Skeletal muscle tissue (tissue), 4 donors: ENCODE data around the gene SAP130. TPM values are rescaled to one million over a fixed set of nuclear protein-coding genes. Genes with fewer than 3 reads are reported as not detected.

Experiments
- H3K27ac ChIP-seq: one replicate; pipeline ENCODE4 v1.7.0; 2013; ENCODE audit warnings: mild to moderate bottlenecking, low read depth, low read length, inconsistent platforms
- H3K27me3 ChIP-seq, 3 donors: one replicate each; pipeline ENCODE4 v1.7.0; 2013; ENCODE audit warnings: low read length in 3 of 3; ENCODE audit not compliant: control insufficient read depth in 3 of 3, insufficient read depth in 3 of 3
- H3K36me3 ChIP-seq, 3 donors: one replicate each; pipeline ENCODE4 v1.7.0; 2013; ENCODE audit warnings: low read length in 3 of 3; ENCODE audit not compliant: control insufficient read depth in 3 of 3, insufficient read depth in 3 of 3
- H3K4me1 ChIP-seq, 3 donors: one replicate each; pipeline ENCODE4 v1.7.0; 2013; ENCODE audit warnings: low read length in 3 of 3, mild to moderate bottlenecking in 3 of 3; ENCODE audit not compliant: control insufficient read depth in 3 of 3, insufficient read depth in 3 of 3
- H3K4me3 ChIP-seq, 3 donors: one replicate each; pipeline ENCODE4 v1.7.0; 2013; ENCODE audit warnings: low read length in 3 of 3
- H3K9ac ChIP-seq, 3 donors: one replicate each; pipeline ENCODE4 v1.7.0; 2013; ENCODE audit warnings: low read length in 3 of 3, mild to moderate bottlenecking in 3 of 3, moderate library complexity in 2 of 3, low read depth in 1 of 3
- H3K9me3 ChIP-seq, 3 donors: one replicate each; pipeline ENCODE4 v1.7.0; 2013; ENCODE audit warnings: low read length in 3 of 3; ENCODE audit not compliant: control insufficient read depth in 3 of 3
- total RNA-seq: library from RNA; depleted of rRNA; stranded (reverse); fragments of >200 nt; gene quantifications from one replicate; pipeline ENCODE4 v1.2.3, GENCODE V29; 2014
- donor health status: Osteomylitis.

SAP130 gene
- total RNA-seq, 1 donor from 2014 or later, result 3.1 TPM

DNA sequence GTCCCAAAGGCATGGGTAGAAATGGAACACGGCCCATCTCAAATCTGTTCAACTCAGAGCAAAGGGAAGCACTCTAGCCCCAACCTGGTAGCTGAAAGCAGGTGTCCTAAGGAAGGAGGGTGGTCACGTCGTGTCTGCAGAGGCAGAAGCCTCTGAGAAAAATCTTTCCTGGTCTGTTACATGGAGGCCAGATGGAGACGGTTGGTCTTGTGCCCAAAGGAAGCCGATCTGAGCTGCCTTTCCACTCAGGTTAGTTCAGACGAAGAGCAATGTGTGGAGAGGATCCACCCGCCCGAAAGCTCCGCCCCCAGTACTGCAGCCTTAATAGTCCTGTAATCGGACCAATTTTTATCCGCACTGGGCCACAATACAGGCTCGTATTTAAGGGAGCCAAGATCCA is 87.2 kb downstream of the SAP130 start:
- Histone ChIP-seq H3K9ac (no peak overlapping the region), H3K4me1 (no peaks in the 10 kb centered on the region), H3K4me3 (no peak overlapping the region), H3K27ac (no peak overlapping the region), H3K36me3 (peaks cover 28 to 40% (median 38%) of the 10 kb centered on the region in 3 donors), H3K27me3 (no peaks in the 10 kb centered on the region), H3K9me3 (no peaks in the 10 kb centered on the region)

- Histone ChIP-seq H3K4me1 (no peaks in the 10 kb centered on the region), H3K27me3 (no peaks in the 10 kb centered on the region), H3K27ac (no peak overlapping the region), H3K9me3 (no peaks in the 10 kb centered on the region), H3K4me3 (no peak overlapping the region), H3K9ac (no peak overlapping the region), H3K36me3 (no peaks in the 10 kb centered on the region)
These were observed 92.5 kb downstream of the SAP130 start for GRCh38 chr2:127935337-127935736.

GRCh38 chr2:127932199-127932876 is 95.5 kb downstream of the SAP130 start:
- Histone ChIP-seq H3K27ac (no peak overlapping the region), H3K9me3 (no peaks in the 10 kb centered on the region), H3K27me3 (no peaks in the 10 kb centered on the region), H3K36me3 (no peaks in the 10 kb centered on the region), H3K4me1 (no peaks in the 10 kb centered on the region), H3K9ac (no peak overlapping the region), H3K4me3 (no peak overlapping the region)

- no peak overlapping the region for H3K4me3 ChIP-seq
- no peak overlapping the region for H3K27ac ChIP-seq
- no peaks in the 10 kb centered on the region for H3K9me3 ChIP-seq
- H3K27me3 ChIP-seq, result no peaks in the 10 kb centered on the region
- no peaks in the 10 kb centered on the region for H3K36me3 ChIP-seq
- no peaks in the 10 kb centered on the region for H3K4me1 ChIP-seq
- no peak overlapping the region for H3K9ac ChIP-seq
These were observed 98.4 kb downstream of the SAP130 start for GRCh38 chr2:127929449-127929848.

- Histone ChIP-seq H3K4me3 (no peak overlapping the region), H3K27ac (no peak overlapping the region), H3K27me3 (no peaks in the 10 kb centered on the region), H3K9ac (no peak overlapping the region), H3K36me3 (no peaks in the 10 kb centered on the region), H3K4me1 (no peaks in the 10 kb centered on the region), H3K9me3 (no peaks in the 10 kb centered on the region)
These were observed 100.5 kb downstream of the SAP130 start for GRCh38 chr2:127927384-127927783.

DNA sequence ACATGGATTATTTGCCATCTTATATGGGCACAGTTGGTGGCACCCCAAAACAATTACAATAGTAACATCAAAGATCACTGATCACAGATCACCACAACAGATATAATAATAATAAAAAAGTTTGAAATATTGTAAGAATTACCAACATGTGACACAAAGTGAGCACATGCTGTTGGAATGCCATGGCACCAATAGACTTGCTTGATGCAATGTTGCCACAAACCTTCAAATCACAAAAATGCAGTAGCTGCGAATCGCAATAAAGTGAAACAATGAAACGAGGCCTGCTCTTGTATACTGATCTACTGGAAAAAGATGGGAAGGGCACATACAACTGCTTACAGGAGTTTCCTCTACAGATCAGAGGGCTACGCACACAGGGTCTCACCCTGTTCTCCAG is 109.9 kb downstream of the SAP130 start:
- H3K36me3 ChIP-seq, result no peaks in the 10 kb centered on the region
- no peak overlapping the region for H3K9ac ChIP-seq
- no peaks in the 10 kb centered on the region for H3K9me3 ChIP-seq
- no peaks in the 10 kb centered on the region for H3K4me1 ChIP-seq
- H3K27me3 ChIP-seq, result no peaks in the 10 kb centered on the region
- H3K4me3 ChIP-seq, result no peak overlapping the region
- H3K27ac ChIP-seq, result no peak overlapping the region

DNA sequence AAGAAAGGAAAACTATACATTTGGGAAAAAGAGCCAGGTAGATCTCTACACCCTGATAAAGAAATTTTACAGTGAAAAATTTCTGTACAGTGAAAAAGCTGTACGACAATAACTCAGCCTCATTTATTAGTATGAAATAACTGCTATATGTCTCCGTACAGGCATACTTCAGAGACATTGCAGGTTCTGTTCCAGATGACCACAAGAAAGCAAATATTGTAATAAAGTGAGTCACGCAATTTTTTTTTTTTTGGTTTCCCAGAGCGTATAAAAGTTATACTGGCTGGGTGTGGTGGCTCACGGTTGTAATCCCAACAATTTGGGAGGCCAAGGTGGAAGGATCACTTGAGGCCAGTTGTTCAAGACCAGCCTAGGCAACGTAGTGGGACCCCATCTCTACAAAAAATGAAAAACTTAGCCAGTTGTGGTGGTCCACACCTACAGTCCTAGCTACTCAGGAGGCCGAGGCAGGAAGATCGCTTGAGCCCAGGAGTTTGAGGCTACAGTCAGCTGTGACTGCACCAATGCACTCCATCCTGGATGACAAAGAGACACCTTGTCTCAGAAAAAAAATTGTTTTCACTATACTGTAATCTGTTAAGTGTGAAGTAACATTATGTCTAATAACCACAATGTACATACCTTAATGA is 113.9 kb downstream of the SAP130 start:
- Histone ChIP-seq H3K27me3 (no peaks in the 10 kb centered on the region), H3K27ac (no peak overlapping the region), H3K4me1 (no peaks in the 10 kb centered on the region), H3K4me3 (no peak overlapping the region), H3K9ac (no peak overlapping the region), H3K36me3 (no peaks in the 10 kb centered on the region), H3K9me3 (no peaks in the 10 kb centered on the region)

- Histone ChIP-seq H3K36me3 (no peaks in the 10 kb centered on the region), H3K27me3 (peaks cover 0 to 6% (median 0%) of the 10 kb centered on the region in 3 donors), H3K9ac (no peak overlapping the region), H3K4me3 (no peak overlapping the region), H3K9me3 (no peaks in the 10 kb centered on the region), H3K4me1 (no peaks in the 10 kb centered on the region), H3K27ac (no peak overlapping the region)
These were observed 116.1 kb downstream of the SAP130 start for GRCh38 chr2:127911737-127912136.

DNA sequence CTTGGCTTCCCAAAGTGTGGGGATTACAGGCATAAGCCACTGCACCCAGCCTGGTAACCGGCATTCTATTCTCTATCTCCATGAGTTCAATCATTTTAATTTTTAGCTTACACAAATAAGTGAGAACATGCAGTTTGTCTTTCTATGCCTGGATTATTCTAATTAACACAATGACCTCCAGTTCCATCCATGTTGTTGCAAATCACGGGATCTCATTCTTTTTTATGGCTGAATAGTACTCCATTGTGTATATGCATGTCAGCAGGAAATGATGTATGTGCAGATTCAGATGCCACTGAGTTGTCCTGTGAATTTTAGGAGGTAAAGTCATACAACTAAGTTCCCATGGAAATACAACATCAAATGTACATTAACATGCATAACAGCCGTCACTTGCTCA is 117.4 kb downstream of the SAP130 start:
- H3K4me3 ChIP-seq, result no peak overlapping the region
- H3K9ac ChIP-seq, result no peak overlapping the region

DNA sequence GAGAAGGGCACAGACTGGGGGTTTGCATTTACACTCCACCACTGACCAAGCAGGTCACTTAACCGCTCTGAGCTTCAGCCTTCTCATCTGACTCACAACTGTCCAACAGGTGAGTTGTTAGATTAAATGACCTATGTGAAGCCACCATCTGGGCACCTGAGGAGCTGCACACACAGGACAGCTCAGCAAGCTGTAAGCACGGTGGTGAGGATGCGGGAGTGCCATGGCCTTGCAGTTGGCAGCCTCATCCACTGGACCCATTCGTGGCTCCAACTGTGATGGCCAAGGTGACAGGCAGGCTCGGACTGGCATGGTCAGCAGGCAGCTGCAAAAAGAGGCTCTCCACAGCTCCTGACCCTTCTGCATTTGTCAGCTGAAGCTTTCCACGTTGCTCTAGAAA is 118.8 kb downstream of the SAP130 start:
- H3K4me3 ChIP-seq, result no peak overlapping the region
- no peak overlapping the region for H3K9ac ChIP-seq
- no peaks in the 10 kb centered on the region for H3K9me3 ChIP-seq
- H3K27ac ChIP-seq, result no peak overlapping the region
- no peaks in the 10 kb centered on the region for H3K4me1 ChIP-seq
- H3K27me3 ChIP-seq, result peaks cover 6 to 19% (median 10%) of the 10 kb centered on the region in 3 donors
- no peaks in the 10 kb centered on the region for H3K36me3 ChIP-seq

More for the DNA sequence above, 117.4 kb downstream of the SAP130 start:
- Histone ChIP-seq H3K36me3 (no peaks in the 10 kb centered on the region), H3K9me3 (no peaks in the 10 kb centered on the region), H3K27me3 (peaks cover 6 to 13% (median 7%) of the 10 kb centered on the region in 3 donors), H3K4me1 (no peaks in the 10 kb centered on the region), H3K27ac (no peak overlapping the region)
